GM19455 (cell line): Measurements from ENCODE around the gene MSI2.

Experiments
- ATAC-seq: cut with Tn5 transposase; IDR thresholded peaks from one replicate; pipeline ENCODE4 v1.9.1; 2021; ENCODE audit not compliant: unreplicated experiment

Gene MSI2

DNA sequence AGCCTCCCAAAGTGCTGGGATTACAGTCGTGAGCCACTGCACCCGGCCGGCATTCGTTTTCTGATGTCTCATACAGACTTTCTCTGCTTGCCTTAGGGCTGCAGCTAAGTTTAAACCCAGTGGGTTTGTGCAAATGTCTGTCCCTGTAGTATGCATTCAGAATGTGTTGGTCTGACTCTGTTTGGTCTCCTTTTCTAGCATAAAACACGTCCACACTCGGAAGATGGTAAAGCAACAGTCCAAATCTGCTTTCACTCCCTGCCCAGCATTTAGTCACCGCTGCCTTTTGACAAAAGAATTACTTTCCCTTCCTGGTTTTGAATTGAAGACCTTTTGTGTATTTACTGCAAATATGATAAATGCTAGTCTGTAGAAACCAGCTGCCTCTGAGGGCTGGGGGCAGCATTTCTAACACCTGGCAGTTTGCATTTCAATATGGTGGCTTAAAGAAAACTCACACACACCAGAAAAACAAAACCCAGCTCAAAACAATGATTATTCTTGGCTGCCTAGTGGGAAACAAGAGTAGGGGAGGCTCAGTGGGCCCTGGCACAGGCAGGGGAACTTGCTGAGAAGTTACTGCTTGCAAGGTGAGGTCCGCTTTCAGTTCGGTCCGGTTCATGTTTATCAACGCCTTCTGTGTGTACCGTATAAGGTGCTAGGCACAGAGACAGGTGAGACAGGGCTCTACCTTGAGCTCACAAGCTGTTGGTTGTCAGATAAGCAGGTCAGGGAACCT is 56.9 kb downstream of the MSI2 start:
- no peak for ATAC-seq

DNA sequence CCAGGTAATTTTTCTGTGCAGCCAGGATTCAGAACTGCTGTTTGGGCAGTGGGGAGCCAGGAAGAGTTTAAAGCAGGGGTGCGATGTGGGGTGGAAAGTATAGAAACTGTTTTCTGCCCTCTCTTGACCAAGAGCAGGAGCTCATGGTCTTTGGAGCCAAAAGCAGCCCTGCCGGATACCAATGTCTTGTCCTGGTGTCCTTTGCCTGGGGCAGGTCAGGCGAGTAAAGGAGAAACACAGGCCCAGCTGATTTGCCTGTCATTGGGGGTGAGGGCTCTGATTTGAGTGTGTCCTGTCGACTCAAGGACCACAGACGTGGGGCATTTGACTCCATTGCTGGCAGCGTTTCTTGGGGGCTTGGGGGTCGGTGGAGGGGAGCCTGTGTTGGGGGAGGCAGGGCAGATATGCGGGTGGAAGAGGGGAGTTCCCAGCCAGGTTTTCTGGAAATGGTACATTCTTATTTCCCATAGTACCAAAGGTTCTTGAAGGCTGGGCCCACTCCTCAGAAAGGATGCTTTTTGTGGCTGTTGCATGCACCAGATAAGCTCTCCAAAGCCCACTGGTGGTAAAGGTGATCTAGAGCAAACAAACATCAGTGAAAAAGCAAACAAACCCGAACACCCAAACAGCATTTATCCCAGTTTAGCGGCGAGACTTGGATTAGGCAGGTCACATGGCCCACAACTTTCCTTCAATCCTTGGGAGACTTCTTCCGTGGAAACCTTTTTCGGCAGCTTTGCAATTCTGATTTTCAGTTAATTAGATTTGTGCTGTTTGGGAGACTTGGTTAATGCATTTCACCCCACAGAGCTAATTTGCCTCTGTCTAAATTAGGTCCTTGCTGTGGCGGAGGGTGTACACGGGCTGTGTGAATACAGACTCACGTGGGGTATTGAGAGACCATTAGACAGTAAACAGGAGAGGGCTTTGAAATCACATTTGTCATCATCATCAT is 59.0 kb downstream of the MSI2 start:
- ATAC-seq, result no peak

DNA sequence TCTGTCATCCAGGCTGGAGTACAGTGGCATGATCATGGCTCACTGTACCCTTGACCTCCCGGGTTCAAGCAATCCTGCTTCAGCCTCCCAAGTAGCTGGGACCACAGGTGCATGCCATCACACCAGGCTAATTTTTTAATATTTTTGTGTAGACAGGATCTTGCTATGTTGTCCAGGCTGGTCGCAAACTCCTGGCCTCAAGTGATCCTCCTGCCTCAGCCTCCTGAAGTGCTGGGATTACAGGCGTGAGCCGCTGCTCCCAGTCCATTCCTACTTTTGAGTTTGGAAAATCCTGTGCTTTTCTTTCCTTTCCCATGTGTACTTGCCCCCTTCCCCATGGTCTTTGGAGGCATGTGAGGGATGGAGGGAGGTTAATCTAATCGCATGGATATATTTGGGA is 60.0 kb downstream of the MSI2 start:
- no peak for ATAC-seq

DNA sequence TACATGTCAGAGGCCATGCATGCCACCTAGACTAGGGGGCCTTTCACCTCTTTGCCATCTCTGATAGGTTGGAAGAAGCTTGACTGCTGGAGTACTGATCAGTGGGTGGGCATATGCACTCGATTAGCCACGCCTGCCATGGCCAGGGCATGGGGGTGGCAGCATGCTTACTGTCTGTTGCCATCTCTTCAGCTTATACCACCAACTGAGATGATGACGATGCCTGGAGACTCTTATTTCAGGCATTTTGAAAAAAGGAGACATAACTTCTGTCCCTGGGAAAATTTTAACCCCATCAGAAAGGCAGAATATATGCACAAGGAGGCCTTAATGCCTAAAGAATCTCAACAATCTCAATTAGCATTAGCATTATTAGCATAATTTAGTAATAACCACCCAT is 60.8 kb downstream of the MSI2 start:
- no peak for ATAC-seq

DNA sequence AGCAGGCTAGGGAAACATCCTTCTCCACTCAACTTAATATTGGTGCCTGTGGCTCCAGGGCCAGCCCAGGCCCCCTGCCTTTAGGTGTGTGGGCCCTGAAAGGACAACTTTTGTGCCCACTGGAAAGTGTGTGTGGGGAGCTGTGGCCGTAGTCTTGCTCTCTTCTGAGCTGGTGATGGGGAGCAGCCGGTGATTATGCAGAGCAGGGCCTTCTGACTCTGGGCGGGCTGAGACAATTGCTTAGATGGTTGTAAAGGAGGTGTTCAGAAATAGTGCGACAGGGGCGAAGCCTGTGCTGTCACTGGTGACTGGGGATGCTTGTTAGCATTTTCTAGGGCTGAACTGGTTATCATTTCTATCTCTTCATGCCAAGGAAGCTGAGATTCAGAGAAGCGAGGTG is 62.6 kb downstream of the MSI2 start:
- ATAC-seq, result no peak

DNA sequence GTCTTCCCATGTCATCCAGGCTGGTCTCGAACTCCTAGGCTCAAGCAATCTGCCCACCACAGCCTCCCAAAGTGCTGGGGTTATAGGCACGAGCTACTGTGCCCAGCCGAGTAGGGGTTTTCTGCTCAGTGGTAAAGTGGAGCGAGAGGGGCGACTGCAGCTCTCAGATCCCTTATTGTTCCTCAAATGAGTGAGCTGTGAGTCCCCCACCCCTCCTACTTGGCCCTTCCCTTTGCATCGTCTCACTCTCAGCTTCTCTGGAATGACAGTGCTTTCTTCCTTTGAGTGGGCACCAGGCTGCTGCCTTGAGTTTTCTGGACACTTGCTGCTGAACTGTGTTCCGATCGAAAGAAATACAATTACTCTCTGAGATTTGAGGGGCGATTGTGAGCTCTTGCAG is 63.5 kb downstream of the MSI2 start:
- no peak for ATAC-seq

DNA sequence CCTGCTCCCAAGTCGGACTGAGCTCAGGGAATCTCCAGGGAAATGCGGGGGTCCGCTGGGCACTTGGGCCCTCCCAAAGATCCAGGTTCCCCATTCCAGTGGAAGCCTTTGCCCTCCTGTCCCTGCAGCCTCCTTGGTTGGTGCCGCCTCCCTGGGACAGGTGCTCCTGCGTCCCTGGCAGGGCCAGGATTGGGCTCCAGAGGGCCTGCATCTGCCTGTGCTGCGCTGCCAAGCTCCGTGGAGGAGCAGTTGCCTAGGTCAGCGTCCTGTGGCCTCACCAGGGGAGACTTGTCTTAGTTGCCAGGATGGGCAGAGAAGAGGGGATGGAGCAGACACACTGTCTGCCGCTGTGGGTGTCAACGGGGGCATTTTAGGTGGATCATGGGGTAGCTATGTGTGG is 67.1 kb downstream of the MSI2 start:
- no peak for ATAC-seq

DNA sequence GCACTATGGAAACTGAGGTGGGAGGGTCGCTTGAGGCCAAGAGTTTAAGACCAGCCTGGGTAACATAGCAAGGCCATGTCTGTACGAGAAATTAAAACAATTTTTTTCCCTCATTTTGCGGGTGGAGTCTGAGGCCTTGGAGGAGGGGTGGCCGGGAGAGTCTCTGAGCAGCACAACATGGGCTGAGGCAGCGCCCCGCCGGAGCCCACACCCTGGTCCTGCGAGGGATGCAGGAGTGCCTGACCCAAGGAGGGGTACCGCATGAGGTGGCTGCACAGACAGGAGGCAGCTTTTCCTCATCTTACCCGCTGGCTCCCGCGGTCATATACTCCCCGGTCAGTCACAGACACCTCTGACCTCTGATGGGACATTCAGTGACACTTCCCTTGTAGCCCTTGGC is 67.7 kb downstream of the MSI2 start:
- no peak for ATAC-seq

DNA sequence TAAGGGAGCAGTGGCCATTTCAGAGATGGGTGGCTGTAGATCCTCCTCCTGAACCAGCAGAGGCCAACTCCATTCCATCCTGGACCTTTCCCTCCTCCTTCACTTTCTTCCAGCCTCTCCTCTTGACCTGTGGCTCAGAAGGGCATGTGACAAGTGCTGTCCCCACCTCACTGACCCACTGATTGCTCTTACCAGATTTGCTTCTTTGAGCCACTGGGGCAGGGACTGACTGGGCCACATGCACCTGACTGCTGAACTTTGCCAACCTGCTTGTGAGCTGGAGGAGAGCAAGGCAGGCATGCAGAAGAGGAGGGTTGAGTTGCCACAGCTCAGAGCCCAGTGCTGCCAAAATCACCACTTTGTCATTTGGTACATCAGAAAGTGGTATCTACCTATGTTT is 68.3 kb downstream of the MSI2 start:
- ATAC-seq, result no peak

DNA sequence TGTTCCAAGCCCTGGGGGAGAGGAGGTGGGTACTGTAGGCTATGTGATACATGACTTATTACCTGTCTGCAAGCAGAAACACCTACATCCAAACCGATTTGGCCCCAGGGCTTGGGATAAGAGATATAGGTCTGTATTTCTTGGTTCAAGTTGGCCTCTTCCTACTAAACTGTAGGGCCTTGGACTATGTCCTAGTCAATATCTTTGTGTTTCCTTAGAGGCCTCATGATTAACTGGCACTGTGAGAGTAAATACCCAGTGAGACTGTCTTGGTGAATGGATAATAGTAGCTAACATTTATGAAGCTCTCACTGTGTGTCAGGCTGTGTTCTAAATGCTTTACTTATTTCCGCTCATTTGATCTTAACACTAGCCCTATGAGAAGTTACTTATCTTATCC is 70.0 kb downstream of the MSI2 start:
- no peak for ATAC-seq

DNA sequence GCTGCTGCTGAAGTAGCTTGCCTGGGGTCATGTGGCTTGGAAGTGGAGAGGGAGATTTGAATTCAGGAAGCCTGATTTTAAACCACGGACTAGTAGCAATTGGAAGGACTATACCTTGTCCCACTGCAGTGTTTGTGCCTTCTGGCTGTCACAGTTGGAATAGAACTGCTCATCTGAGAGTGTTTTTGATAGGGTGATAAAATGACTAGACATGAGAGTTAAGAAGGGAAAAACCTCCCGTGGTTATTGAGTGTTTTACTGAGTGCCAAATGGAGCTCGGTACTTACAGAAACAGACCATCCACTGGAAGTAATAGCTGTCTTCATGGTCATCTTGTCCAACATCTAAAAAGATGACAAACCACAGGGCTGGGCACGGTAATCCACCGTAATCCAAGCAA is 70.4 kb downstream of the MSI2 start:
- no peak for ATAC-seq

DNA sequence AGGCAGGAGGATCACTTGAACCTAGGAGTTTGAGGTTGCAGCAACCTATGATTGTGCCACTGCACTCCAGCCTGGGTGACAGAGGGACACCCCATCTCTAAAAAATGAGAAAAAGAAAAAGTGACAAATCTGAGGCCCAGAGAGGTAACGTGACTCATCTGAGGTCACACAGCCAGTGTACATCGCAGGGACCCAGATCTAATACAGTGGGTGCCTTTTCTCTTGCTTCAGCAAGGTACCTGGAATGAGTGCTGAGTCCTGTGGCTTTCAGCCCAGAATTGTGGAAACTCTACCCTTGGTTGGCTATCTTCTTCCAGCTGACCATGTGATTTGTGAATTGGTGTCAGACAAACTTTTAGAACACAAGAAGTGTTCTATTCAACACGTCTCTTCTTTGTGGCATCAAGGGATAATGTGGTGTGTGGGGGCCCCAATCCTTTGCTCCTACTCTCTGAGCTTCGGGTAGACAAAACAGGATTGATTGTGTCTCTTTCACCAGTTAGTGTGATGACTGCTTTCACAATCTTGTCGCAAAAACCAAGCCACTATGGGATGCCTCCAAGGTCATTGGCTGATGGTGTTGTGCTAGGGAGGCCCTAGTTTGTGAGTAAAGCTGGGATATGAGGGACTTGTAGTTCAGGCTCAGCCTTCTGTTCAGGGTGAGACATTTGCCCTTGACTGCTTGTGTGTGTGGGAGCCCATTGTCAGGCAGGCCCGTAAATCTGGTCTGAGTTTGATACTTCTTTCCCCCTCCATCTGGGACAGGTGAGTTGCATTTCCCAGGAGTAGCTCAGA is 71.0 kb downstream of the MSI2 start:
- ATAC-seq, result no peak

DNA sequence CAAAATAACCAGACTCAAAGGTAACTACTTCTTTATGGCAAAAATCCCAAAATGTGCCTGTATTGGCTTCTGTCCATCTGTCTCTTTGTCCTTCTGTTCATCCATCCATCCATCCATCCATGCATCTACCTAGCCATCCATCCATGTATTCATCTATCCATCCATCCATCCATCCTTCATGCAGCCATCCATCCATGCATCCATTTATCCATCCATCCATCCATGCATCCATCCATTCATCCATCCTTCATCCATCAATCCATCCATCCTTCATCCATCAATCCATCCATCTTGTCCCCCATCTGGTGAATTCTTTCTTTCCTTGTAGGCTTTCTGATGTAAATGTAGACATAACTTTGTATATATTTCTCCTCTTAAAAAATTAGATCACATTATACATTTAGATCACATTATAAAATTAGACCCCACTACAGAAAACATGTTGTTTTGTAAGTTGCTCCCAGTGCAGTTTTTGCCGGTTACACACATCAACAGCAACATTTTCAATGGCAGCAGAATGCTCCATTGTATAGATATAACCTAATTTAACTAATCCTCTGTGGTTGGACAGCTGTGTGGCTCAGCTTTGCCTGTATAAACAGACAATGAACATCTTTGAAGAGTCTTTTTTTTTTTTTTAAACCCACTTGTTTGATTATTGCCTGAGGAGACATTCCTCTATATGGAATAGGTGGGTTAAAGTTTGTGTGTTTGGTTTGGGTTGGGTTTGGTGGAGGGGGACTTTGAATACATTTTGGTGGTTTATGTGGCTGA is 72.0 kb downstream of the MSI2 start:
- no peak for ATAC-seq

DNA sequence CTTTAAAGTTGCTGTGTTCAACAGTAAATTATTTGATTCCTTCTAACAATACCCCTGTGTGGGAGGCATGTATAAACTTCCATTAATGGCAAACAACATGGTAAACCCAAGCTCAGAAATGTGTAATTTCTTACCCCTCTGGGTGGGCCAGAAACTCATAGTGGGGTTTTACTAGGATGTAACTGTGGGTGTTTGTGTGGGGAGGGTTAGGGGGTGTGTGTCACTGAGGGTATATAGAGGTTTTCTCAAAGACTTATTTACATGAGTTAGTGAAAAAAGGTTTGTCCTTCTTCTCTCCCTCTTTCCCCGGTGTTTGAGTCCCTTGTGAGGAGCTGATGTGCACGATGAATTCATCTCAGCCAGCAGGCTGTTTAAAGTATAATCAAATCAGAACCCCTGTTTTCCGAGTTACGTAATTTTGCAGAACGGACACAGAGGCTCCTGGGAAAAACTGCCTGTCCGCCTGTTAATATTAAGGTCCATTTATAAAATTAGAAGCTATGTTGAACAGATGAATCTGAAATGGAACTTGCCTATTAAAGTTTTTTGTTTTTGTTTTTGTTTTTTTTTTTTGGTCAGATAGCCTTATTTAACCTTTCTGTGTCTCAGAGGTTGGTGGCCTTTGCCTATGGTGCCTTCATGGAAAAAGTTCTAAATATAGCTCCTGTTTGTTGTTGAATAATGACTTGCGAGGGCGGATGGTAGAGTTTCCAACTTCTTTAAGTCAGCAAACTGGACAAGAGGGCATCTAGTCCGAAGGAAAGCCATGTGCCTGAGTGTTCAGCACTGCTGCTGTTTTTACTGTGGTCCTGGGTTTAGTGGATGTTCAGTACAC is 73.3 kb downstream of the MSI2 start:
- ATAC-seq, result no peak

DNA sequence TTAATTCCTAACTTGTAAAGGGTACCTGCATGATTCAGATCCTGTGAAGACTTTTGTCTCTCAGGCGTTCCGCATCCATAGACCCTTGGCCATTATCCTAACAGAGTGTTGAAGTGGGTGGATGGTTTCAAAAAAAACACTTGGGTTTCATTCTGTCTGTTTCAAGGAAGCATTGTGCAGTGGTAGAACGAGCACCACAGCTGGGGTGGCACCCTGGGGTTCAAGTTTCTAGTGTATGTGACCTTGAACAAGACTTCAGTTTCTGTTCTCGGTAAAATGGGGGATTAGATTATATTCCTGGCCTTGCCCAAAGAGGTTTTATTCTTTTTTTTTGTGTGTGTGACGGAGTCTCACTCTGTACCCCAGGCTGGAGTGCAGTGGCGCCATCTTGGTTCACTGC is 74.3 kb downstream of the MSI2 start:
- no peak for ATAC-seq

DNA sequence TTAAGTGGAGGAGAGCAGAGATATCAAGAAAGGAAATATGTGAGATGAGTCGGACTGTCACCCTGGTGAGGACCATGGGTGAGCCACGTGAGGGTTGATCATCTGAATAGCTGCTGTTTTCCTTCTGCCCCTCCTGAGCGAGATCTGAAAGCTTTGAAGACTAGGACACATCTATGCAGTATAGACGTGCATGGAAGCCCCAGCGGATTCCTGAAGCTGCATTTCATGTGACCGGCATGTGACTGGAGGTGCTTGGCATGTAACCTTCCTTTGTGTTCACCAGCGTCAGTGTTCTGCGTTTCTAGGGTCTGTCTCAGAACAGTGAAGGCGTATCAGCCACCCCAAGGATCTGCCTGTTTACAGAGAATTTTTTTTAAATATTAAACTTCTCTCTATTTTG is 75.1 kb downstream of the MSI2 start:
- no peak for ATAC-seq

DNA sequence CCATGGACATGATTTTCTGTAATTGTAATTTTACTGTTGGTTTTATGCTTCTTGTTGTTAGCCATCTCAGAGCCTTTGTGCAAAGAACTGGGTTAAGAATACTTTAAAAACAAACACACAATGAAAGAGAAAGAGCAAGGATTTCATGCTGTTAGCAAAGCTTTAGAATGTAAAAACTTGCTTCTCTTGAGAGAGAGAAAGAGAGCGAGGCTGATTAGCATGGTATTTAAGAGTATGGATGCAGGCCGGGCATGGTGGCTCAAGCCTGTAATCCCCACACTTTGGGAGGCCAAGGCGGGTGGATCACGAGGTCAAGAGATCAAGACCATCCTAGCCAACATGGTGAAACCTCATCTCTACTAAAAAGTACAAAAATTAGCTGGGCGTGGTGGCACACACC is 76.2 kb downstream of the MSI2 start:
- ATAC-seq, result no peak

DNA sequence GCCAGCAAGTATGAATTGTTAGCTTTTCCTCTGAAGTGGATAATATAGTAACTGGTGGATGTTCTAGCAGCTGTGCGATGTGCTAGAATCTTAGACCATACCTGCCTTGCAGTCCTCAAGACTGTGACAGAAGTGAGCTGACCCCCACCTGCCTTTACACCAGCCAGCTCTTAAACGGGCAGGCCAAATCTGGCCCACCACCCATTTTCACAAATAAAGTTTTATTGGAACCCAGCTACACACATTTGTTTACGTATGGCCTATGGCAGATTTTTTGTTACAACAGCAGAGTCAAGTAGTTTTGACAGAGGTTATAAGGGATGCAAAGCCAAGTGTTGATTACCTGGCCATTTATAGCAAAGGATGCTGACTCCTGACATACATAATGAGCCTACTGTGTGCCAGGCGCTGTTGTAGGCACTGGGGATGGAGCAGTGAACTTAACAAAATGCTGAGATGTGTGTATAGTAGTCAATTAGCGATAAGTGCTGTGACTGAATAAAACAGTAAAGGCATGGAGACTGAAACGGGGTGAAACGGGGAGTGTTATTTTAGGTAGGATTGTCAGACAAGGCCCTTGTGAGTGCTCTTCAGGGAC is 79.0 kb downstream of the MSI2 start:
- ATAC-seq, result no peak

DNA sequence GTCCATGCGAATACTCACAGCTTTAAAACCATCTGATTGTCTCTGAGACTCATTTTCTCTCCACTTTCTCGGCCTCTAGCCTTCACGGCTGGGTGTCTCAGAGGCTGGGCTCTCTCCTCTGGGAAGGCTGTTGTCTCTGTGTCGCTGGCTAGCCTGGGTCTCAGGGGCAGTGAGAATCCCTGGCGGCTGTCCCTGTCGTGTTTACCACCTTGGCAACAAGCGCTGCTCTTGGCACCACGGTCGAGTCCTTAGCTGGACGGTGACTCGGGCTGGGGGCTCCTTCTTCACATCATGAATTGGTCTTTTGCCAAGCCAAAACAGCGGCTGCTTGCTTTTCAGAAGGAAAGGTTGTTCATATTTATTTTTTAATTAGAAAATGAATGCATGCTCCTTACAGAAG is 81.1 kb downstream of the MSI2 start:
- no peak for ATAC-seq
